ENCODE data around the gene ESPL1. TPM values are rescaled to one million over a fixed set of nuclear protein-coding genes. Genes with fewer than 3 reads are reported as not detected.

ESPL1 gene
- total and polyA plus RNA-seq, 2 donors from 2014 or later = 1.5 to 2.9 TPM

DNA sequence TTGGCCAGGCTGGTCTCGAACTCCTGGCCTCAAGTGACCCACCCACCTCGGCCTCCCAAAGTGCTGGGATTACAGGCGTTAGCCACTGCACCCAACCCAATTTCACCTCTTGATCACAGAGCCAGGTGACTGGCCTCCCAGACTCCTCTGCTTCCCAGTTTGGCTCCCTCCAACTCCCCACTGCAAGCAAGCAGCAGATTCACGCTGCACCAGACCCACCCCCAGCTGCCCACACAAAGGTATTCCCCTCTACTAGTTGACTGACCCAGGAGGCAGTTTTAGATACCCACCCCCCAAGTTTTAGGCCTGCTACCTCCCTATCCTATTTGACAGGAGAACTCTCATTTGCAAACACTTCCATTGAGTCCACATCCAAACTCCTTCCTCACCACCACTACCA, 41.3 kb upstream of the ESPL1 start:
- TF ChIP-seq, protein P1, sequence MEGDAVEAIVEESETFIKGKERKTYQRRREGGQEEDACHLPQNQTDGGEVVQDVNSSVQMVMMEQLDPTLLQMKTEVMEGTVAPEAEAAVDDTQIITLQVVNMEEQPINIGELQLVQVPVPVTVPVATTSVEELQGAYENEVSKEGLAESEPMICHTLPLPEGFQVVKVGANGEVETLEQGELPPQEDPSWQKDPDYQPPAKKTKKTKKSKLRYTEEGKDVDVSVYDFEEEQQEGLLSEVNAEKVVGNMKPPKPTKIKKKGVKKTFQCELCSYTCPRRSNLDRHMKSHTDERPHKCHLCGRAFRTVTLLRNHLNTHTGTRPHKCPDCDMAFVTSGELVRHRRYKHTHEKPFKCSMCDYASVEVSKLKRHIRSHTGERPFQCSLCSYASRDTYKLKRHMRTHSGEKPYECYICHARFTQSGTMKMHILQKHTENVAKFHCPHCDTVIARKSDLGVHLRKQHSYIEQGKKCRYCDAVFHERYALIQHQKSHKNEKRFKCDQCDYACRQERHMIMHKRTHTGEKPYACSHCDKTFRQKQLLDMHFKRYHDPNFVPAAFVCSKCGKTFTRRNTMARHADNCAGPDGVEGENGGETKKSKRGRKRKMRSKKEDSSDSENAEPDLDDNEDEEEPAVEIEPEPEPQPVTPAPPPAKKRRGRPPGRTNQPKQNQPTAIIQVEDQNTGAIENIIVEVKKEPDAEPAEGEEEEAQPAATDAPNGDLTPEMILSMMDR (IDR thresholded peaks at IDR 0.05; ENCODE audit: borderline replicate concordance, extremely low read depth, insufficient read depth) = no peak
- Histone ChIP-seq H3K9ac (ENCODE audit: low read length in 3 of 3) (no peak overlapping the region), H3K4me3 (ENCODE audit: low read length in 3 of 3) (no peak overlapping the region), H3K36me3 (ENCODE audit: control insufficient read depth in 2 of 3, insufficient read depth in 3 of 3, low read length in 3 of 3) (no peaks in the 10 kb centered on the region), H3K27me3 (ENCODE audit: control insufficient read depth, insufficient read depth, low read length) (no peaks in the 10 kb centered on the region), H3K9me3 (ENCODE audit: control insufficient read depth in 2 of 3, insufficient read depth in 1 of 3, low read length in 3 of 3) (no peaks in the 10 kb centered on the region), H3K4me1 (ENCODE audit: control insufficient read depth in 2 of 3, insufficient read depth in 2 of 3, low read depth in 1 of 3, low read length in 3 of 3) (peaks cover 5 to 27% (median 12%) of the 10 kb centered on the region in 3 donors), H3K27ac (ENCODE audit: low read depth in 2 of 2, low read length in 2 of 2) (no peak overlapping the region)
- no peak for FAIRE-seq
- no peak for DNase-seq
- intact Hi-C loops (cut with DNase I) = no loop called here

GRCh38 chr12:53227341-53227740, 40.8 kb upstream of the ESPL1 start:
- no peak overlapping the region for H3K27ac ChIP-seq (ENCODE audit: low read depth in 2 of 2, low read length in 2 of 2)
- peaks cover 5 to 26% (median 12%) of the 10 kb centered on the region in 3 donors for H3K4me1 ChIP-seq (ENCODE audit: control insufficient read depth in 2 of 3, insufficient read depth in 2 of 3, low read depth in 1 of 3, low read length in 3 of 3)
- H3K4me3 ChIP-seq (ENCODE audit: low read length in 3 of 3) = no peak overlapping the region
- no peaks in the 10 kb centered on the region for H3K36me3 ChIP-seq (ENCODE audit: control insufficient read depth in 2 of 3, insufficient read depth in 3 of 3, low read length in 3 of 3)
- H3K27me3 ChIP-seq (ENCODE audit: control insufficient read depth, insufficient read depth, low read length) = no peaks in the 10 kb centered on the region
- FAIRE-seq (no peak), DNase-seq (peak in 1 of 5 donors; percentile 29)
- H3K9ac ChIP-seq (ENCODE audit: low read length in 3 of 3) = no peak overlapping the region
- TF ChIP-seq, protein P1 (IDR thresholded peaks at IDR 0.05; ENCODE audit: borderline replicate concordance, extremely low read depth, insufficient read depth) = no peak
- no peaks in the 10 kb centered on the region for H3K9me3 ChIP-seq (ENCODE audit: control insufficient read depth in 2 of 3, insufficient read depth in 1 of 3, low read length in 3 of 3)
- intact Hi-C loops (cut with DNase I) = no loop called here

DNA sequence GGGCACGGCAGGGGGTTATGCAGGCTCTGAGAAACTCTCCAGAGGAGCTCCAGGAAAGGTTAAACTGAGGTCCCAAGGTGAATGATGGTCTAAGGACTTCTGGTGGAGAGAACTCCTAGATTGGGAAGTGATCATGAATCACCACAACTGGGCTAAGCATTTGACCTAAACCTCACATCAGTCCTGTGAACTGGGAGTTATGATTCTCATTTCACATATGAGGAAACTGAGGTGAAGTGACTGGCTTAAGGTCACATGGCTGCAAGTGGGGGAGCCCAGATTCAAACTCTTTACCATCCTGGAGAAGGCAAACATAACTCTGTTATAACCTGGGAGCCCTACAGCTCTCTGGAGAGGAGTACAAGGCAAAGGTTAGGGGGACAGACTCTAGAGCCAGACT, 40.3 kb upstream of the ESPL1 start:
- Histone ChIP-seq H3K9me3 (ENCODE audit: control insufficient read depth in 2 of 3, insufficient read depth in 1 of 3, low read length in 3 of 3) (no peaks in the 10 kb centered on the region), H3K4me3 (ENCODE audit: low read length in 3 of 3) (no peak overlapping the region), H3K9ac (ENCODE audit: low read length in 3 of 3) (no peak overlapping the region), H3K27me3 (ENCODE audit: control insufficient read depth, insufficient read depth, low read length) (no peaks in the 10 kb centered on the region), H3K27ac (ENCODE audit: low read depth in 2 of 2, low read length in 2 of 2) (no peak overlapping the region), H3K36me3 (ENCODE audit: control insufficient read depth in 2 of 3, insufficient read depth in 3 of 3, low read length in 3 of 3) (no peaks in the 10 kb centered on the region), H3K4me1 (ENCODE audit: control insufficient read depth in 2 of 3, insufficient read depth in 2 of 3, low read depth in 1 of 3, low read length in 3 of 3) (peaks cover 5 to 26% (median 12%) of the 10 kb centered on the region in 3 donors)
- no peak for DNase-seq
- intact Hi-C loops (cut with DNase I) = no loop called here
- no peak for FAIRE-seq
- TF ChIP-seq, protein P1 (IDR thresholded peaks at IDR 0.05; ENCODE audit: borderline replicate concordance, extremely low read depth, insufficient read depth) = no peak

DNA sequence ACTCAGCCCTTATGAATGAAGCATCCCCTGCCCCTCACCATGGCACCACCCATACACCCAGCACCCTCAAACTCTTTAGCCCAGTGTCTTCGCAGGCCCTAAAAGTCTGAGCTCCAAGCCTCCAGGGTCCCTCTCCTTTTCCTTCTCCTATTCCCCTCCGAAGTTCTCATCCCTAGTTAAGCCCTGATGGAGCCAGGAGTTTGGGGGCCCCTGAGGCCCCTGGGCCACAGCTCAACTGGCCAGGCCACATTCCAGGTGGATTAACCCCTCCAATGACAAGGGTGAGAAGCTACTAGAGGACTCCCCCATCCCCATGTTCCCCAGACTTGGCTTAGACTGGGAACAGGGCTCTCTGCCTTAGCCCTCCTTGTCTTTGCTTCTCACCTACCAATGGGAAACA, 38.6 kb upstream of the ESPL1 start:
- Histone ChIP-seq H3K27me3 (ENCODE audit: control insufficient read depth, insufficient read depth, low read length) (no peaks in the 10 kb centered on the region), H3K9me3 (ENCODE audit: control insufficient read depth in 2 of 3, insufficient read depth in 1 of 3, low read length in 3 of 3) (no peaks in the 10 kb centered on the region), H3K27ac (ENCODE audit: low read depth in 2 of 2, low read length in 2 of 2) (no peak overlapping the region), H3K4me3 (ENCODE audit: low read length in 3 of 3) (no peak overlapping the region), H3K36me3 (ENCODE audit: control insufficient read depth in 2 of 3, insufficient read depth in 3 of 3, low read length in 3 of 3) (no peaks in the 10 kb centered on the region), H3K4me1 (ENCODE audit: control insufficient read depth in 2 of 3, insufficient read depth in 2 of 3, low read depth in 1 of 3, low read length in 3 of 3) (peaks cover 0 to 31% (median 11%) of the 10 kb centered on the region in 3 donors), H3K9ac (ENCODE audit: low read length in 3 of 3) (no peak overlapping the region)
- FAIRE-seq = no peak
- DNase-seq = peak in 1 of 5 donors; percentile 34
- intact Hi-C loops (cut with DNase I) = no loop called here
- TF ChIP-seq, protein P1 (IDR thresholded peaks at IDR 0.05; ENCODE audit: borderline replicate concordance, extremely low read depth, insufficient read depth) = no peak

All from kidney (tissue), 14 donors.